AG04449 (cell line): Measurements from ENCODE around the gene NCOA4.

ENCODE experiments used
- CTCF ChIA-PET: fragments of 350-600 bp; formaldehyde crosslinking; extraction: SDS; loops from one replicate; lab custom pipeline; 2021; ENCODE audit warnings: antibody characterized with exemption; lab: Yijun Ruan, JAX
- POLR2A ChIA-PET: fragments of 400-600, 350-600 bp; formaldehyde crosslinking; extraction: SDS; loops from one replicate; lab custom pipeline; 2020; ENCODE audit warnings: antibody characterized with exemption, inconsistent platforms; lab: Yijun Ruan, JAX
- DNase-seq: peaks from one replicate; pipeline ENCODE4 v3.0.0-alpha.2; 2010; ENCODE audit warnings: low read depth, low spot score
- H3K4me3 ChIP-seq: 2 replicates; pipeline ENCODE4 v1.5.1; 2011; ENCODE audit warnings: low read depth, mild to moderate bottlenecking, control low read depth, low read length
- TF ChIP-seq, protein P1 (sequence below): IDR thresholded peaks from one replicate; pipeline ENCODE4 v1.5.1; 2011; ENCODE audit warnings: mild to moderate bottlenecking, moderate library complexity, low read length, control low read depth, inconsistent platforms; ENCODE audit not compliant: insufficient read depth; ENCODE audit errors: missing control alignments

Gene NCOA4

DNA sequence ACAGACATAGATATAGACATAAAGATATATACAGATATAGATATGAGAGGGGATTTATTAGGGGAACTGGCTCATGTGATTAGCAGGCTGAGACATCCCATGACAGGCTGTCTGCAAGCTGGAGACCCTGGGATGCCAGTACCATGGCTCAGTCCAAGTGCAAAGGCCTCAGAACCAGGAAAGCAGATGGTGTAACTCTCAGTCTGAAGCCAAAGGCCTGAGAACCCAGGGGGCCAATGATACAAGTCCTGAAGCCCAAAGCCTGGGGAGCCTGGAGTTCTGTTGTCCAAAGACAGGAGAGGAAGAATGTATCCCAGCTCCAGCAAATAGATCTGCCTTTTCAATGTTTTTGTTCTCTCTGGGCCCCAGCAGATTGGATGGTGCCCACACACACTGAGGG lies 5.5 kb downstream of the NCOA4 start:
- CTCF ChIA-PET = interaction anchor here (0.9 to 6.2 kb wide), 2 partner anchors 8 to 790 kb away, joined by 3 to 57 read pairs; no protein-coding TSS in a partner anchor
- no peak overlapping the region for H3K4me3 ChIP-seq
- TF ChIP-seq, protein P1, sequence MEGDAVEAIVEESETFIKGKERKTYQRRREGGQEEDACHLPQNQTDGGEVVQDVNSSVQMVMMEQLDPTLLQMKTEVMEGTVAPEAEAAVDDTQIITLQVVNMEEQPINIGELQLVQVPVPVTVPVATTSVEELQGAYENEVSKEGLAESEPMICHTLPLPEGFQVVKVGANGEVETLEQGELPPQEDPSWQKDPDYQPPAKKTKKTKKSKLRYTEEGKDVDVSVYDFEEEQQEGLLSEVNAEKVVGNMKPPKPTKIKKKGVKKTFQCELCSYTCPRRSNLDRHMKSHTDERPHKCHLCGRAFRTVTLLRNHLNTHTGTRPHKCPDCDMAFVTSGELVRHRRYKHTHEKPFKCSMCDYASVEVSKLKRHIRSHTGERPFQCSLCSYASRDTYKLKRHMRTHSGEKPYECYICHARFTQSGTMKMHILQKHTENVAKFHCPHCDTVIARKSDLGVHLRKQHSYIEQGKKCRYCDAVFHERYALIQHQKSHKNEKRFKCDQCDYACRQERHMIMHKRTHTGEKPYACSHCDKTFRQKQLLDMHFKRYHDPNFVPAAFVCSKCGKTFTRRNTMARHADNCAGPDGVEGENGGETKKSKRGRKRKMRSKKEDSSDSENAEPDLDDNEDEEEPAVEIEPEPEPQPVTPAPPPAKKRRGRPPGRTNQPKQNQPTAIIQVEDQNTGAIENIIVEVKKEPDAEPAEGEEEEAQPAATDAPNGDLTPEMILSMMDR = no peak
- POLR2A ChIA-PET = no interaction called here
- no peak for DNase-seq

DNA sequence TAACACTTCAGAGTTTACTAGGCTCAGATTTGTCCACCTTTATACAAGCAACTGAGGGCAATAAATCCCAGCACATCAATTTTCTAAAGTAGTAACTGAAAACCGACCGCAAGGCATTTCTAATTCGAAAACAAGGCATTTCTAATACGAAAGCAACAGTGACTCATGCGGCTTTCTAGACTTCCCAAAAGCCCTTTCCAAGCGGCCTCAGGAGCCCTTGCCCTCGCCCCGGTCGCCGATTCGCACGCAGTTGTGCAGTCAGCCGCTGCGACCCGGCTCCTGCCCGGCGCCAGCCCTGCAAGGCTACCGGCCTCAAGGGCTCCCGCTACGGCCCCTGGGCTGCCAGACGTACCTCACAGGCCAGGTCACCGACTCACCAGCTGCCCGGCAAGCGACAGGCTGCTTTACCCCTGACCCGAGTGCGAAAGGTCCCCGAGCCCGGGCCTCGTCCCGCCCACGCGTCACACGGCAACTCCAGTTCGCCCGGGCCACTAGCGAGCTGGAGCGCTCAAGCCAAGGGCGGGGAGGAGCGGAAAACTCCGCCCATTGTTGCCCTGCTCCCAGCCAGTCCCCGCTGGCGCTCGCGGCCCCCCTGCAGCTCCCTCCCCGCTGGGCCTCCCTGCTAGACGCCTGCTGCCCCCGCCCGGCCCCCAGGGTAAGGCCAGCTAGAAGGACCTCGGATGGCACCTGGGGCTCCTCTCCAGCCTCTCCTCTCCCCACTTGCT lies 7.3 kb downstream of the NCOA4 start:
- no peak for DNase-seq
- TF ChIP-seq, protein P1 = peak; percentile 42
- ChIA-PET CTCF (interaction anchor here (1.1 to 1.4 kb wide), 2 partner anchors 11 to 17 kb away, joined by 4 to 6 read pairs; no protein-coding TSS in a partner anchor), POLR2A (no interaction called here)
- H3K4me3 ChIP-seq = peak overlapping the region; percentile 81

DNA sequence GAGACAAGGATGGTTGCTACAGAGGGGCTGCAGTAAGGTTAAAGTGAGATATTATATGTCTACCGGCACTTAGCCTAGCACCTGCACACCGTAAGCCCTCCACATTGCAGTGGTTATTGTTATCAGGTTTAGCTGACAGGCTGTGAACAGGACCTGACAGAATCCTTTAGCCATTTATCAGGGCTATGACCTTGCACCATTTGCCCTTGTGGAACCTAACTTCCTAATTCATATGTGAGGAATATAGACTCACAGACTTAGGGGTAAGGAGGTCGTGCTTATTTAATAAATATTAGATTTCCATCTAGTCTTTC lies 10.1 kb downstream of the NCOA4 start:
- ChIA-PET CTCF (interaction anchor here (1.1 to 6.7 kb wide), 2 partner anchors 7 to 9 kb away, joined by 4 to 57 read pairs; partner anchors contain the start of gene NCOA4), POLR2A (no interaction called here)
- DNase-seq = no peak
- TF ChIP-seq, protein P1 = no peak
- H3K4me3 ChIP-seq = no peak overlapping the region

DNA sequence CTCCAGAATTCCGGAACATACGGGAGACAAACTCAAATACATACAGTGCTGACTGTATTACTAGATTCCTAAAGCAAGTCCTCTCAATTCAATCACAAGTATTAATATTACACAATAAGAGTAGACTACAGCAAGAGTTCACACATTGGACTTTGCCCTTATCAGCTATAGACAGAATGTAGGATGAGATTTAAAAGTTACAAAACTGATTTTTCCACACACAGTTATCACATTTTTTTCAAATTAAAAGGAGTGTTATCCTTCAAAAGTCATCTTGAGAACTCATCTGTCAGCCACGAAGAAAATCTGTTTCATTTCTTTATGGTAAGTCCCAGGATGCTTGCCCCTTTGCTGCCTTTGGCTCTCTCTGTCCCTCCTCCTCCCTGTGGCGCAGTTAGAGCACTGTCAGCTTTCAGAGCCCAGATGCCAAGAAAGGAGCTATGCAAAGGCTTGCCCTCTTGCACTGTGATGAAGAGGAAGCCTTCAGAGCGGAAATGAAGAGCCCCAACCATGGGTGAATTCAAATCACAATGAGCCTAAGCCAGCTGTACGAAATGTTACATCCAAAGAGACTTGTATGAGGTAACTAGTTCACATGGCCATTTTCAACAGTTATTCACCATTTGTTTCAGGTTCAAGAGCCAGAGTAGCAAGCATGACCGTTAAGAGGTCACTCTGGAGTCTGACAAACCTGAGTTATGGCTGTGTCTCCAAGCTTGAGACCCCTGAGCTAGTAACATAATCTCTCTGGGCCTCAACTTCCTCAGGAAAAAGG lies 10.7 kb downstream of the NCOA4 start:
- TF ChIP-seq, protein P1 = no peak
- DNase-seq = no peak
- ChIA-PET CTCF (interaction anchor here (0.7 to 6.7 kb wide), 2 partner anchors 8 to 13 kb away, joined by 3 to 57 read pairs; partner anchors contain the start of gene NCOA4), POLR2A (no interaction called here)
- H3K4me3 ChIP-seq = no peak overlapping the region

DNA sequence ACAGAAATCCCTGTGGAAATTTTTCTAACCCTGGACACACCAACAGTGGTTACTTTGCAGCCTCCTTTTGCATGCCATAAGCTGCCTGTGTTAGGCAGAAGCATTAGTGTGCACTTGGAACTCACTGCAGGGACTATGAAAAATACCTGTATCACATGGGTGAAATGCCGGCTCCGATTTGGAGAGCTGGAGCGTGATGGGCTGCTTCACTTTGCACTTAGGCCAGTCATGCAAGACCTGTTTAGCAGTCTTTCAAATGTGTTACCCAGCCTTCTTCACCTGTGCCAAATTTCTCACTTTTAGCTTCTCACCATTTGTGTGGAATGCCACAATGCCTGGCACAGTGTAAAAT lies 11.3 kb downstream of the NCOA4 start:
- ChIA-PET POLR2A (no interaction called here), CTCF (interaction anchor here (0.7 to 6.7 kb wide), 3 partner anchors 8 to 13 kb away, joined by 3 to 57 read pairs (median 15); partner anchors contain the start of gene NCOA4)
- no peak overlapping the region for H3K4me3 ChIP-seq
- DNase-seq = no peak
- TF ChIP-seq, protein P1 = no peak

DNA sequence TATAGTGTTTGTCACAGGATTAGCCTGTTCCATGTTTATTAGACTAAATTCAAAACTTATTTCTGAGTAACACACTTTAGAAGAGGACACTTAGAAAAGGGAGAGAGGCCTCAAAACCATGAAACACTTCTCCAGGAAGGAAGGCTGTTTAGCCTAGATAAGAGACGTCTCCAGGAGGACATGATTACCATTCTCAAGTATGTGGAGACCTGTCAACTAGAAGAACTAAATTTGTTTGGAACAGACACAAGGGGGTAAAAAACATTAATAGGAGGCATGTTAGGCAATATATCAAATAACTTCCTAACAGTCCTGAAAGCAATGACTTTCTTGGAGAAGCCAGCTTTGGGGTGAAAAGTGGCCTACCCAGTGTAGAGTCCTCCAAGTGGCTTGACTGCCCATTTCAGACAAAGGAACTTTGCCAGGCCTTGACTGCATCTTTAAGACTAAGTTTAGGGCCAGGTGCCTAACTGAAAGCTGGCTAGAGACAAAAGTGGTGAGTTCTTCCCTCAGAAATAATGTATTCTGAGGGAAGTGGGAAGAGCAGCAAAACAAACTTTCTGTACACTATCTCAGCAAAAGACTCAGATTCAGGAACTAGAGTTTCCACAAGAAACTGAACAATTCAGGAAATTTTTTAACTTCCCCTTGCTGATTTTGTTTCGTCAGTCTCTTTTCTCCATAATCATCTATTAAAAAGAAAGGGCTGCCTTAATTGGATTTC lies 11.8 kb downstream of the NCOA4 start:
- DNase-seq = no peak
- POLR2A ChIA-PET = no interaction called here
- TF ChIP-seq, protein P1 = no peak
- no peak overlapping the region for H3K4me3 ChIP-seq
- CTCF ChIA-PET = interaction anchor here (2.6 to 6.7 kb wide), 2 partner anchors 9 to 11 kb away, joined by 15 to 57 read pairs; partner anchors contain the start of gene NCOA4
